Skeletal muscle tissue (tissue), 4 donors: ENCODE measurements around the gene AP4M1. TPM values are rescaled to one million over a fixed set of nuclear protein-coding genes. Genes with fewer than 3 reads are reported as not detected.

Experiments
- H3K27ac ChIP-seq: one replicate; pipeline ENCODE4 v1.7.0; 2013; ENCODE audit warnings: mild to moderate bottlenecking, low read depth, low read length, inconsistent platforms
- H3K27me3 ChIP-seq, 3 donors: one replicate each; pipeline ENCODE4 v1.7.0; 2013; ENCODE audit warnings: low read length in 3 of 3; ENCODE audit not compliant: control insufficient read depth in 3 of 3, insufficient read depth in 3 of 3
- H3K36me3 ChIP-seq, 3 donors: one replicate each; pipeline ENCODE4 v1.7.0; 2013; ENCODE audit warnings: low read length in 3 of 3; ENCODE audit not compliant: control insufficient read depth in 3 of 3, insufficient read depth in 3 of 3
- H3K4me1 ChIP-seq, 3 donors: one replicate each; pipeline ENCODE4 v1.7.0; 2013; ENCODE audit warnings: low read length in 3 of 3, mild to moderate bottlenecking in 3 of 3; ENCODE audit not compliant: control insufficient read depth in 3 of 3, insufficient read depth in 3 of 3
- H3K4me3 ChIP-seq, 3 donors: one replicate each; pipeline ENCODE4 v1.7.0; 2013; ENCODE audit warnings: low read length in 3 of 3
- H3K9ac ChIP-seq, 3 donors: one replicate each; pipeline ENCODE4 v1.7.0; 2013; ENCODE audit warnings: low read length in 3 of 3, mild to moderate bottlenecking in 3 of 3, moderate library complexity in 2 of 3, low read depth in 1 of 3
- H3K9me3 ChIP-seq, 3 donors: one replicate each; pipeline ENCODE4 v1.7.0; 2013; ENCODE audit warnings: low read length in 3 of 3; ENCODE audit not compliant: control insufficient read depth in 3 of 3
- total RNA-seq: library from RNA; depleted of rRNA; stranded (reverse); fragments of >200 nt; gene quantifications from one replicate; pipeline ENCODE4 v1.2.3, GENCODE V29; 2014
- donor health status: Osteomylitis.

The AP4M1 gene
- total RNA-seq, 1 donor from 2014 or later, result 20.9 TPM

- H3K9ac ChIP-seq, result peak overlapping the region in 1 of 3 donors; percentile 70
- peaks cover 23 to 32% (median 25%) of the 10 kb centered on the region in 3 donors for H3K4me1 ChIP-seq
- H3K27ac ChIP-seq, result peak overlapping the region; percentile 83
- H3K27me3 ChIP-seq, result no peaks in the 10 kb centered on the region
- no peak overlapping the region for H3K4me3 ChIP-seq
- H3K36me3 ChIP-seq, result peaks cover 7 to 16% (median 9%) of the 10 kb centered on the region in 3 donors
- no peaks in the 10 kb centered on the region for H3K9me3 ChIP-seq
Measured at GRCh38 chr7:100082978-100083377, 18.5 kb upstream of the AP4M1 start.

DNA sequence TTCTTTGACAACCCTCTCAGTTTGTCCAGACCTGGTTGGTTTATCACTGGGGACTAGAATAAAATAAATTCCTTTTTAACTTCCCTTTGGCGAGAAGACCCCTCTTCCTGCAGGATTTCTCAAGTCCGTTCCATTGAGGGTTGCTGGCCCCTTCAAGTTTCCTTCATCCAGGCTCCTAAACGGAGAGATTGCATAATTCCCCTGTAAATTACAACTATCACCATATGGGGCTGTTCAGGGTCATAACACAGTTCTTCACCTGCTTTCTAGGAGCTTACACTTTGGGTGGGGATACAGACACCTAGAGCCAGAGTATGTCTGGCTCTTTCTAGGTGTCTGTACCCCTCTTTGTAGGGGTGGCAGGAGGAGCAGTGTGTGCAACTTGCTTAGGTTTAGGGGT, 15.9 kb upstream of the AP4M1 start:
- Histone ChIP-seq H3K36me3 (peaks cover 3% of the 10 kb centered on the region in 3 donors), H3K27me3 (no peaks in the 10 kb centered on the region), H3K4me3 (no peak overlapping the region), H3K9ac (no peak overlapping the region), H3K4me1 (peaks cover 24 to 31% (median 25%) of the 10 kb centered on the region in 3 donors), H3K27ac (no peak overlapping the region), H3K9me3 (no peaks in the 10 kb centered on the region)

DNA sequence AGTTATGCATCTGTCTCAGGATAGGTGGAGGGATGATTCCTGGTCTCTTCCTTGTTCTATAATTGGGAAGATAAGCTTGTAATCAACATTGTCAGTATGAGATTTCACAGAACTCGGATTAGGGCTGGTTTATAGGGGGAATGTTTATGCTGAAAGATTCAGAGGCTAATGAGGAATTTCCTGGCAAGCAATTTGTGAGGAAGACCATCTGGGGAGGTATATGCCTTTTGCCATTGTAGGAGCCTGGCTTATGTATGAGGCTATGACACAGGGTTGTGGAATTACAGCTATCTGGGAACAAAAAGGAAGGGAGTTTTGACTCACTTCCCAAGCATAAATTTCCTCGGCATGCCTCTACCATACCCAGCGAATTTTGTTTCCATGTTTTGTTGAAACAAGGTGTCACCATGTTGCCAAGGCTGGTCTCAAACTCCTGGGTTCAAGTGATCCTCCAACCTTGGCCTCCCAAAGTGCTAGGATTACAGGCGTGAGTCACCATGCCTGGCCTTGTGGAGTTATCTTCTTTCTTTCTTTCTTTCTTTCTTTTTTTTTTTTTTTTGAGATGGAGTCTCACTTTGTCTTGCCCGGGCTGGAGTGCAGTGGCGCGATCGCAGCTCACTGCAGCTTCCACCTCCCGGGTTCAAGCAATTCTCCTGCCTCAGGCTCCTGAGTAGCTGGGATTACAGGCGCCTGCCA, 14.2 kb upstream of the AP4M1 start:
- peaks cover 19 to 20% (median 20%) of the 10 kb centered on the region in 3 donors for H3K36me3 ChIP-seq
- H3K9ac ChIP-seq, result no peak overlapping the region
- H3K27me3 ChIP-seq, result no peaks in the 10 kb centered on the region
- no peaks in the 10 kb centered on the region for H3K9me3 ChIP-seq
- peaks cover 20 to 25% (median 23%) of the 10 kb centered on the region in 3 donors for H3K4me1 ChIP-seq
- no peak overlapping the region for H3K27ac ChIP-seq
- no peak overlapping the region for H3K4me3 ChIP-seq

DNA sequence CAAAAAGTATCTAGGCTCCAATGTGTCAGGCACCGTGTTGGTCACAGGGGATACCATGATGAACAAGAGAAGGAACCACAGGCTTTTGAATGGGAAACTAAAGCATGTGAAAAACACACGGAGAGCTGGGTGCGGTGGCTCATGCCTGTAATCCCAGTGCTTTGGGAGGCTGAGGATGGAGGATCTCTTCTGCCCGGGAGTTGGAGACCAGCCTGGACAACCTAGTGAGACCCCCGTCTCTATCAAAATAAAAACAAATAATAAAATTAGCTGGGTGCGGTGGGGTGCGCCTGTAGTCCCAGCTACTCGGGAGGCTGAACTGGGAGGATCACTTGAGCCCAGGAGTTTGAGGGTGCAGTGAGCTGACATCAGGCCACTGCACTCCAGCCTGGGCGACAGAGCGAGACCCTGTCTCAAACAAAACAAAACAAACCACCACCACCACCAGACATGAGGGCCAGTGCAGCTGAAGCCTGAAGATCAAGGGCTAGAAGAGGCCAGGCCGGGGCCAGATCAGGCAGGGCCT, 13.3 kb upstream of the AP4M1 start:
- peaks cover 28 to 30% (median 30%) of the 10 kb centered on the region in 3 donors for H3K36me3 ChIP-seq
- peaks cover 15 to 20% (median 20%) of the 10 kb centered on the region in 3 donors for H3K4me1 ChIP-seq
- peak overlapping the region; percentile 73 for H3K27ac ChIP-seq
- no peaks in the 10 kb centered on the region for H3K9me3 ChIP-seq
- no peaks in the 10 kb centered on the region for H3K27me3 ChIP-seq
- peak overlapping the region; percentile 78 to 94 (median 88) for H3K9ac ChIP-seq
- H3K4me3 ChIP-seq, result peak overlapping the region; percentile 71 to 96 (median 93)

- peak within 1 kb of the TSS; percentile 78 to 94 (median 88) for H3K9ac ChIP-seq
- H3K4me1 ChIP-seq, result peaks cover 16 to 27% (median 26%) of the 10 kb centered on the region in 3 donors
- no peaks in the 10 kb centered on the region for H3K9me3 ChIP-seq
- H3K36me3 ChIP-seq, result peaks cover 34 to 37% (median 36%) of the 10 kb centered on the region in 3 donors
- peak within 1 kb of the TSS; percentile 73 for H3K27ac ChIP-seq
- peak within 1 kb of the TSS; percentile 93 to 96 (median 95) for H3K4me3 ChIP-seq
- no peaks in the 10 kb centered on the region for H3K27me3 ChIP-seq
Measured at GRCh38 chr7:100088621-100089457, 12.6 kb upstream of the AP4M1 start, which contains the start of gene COPS6. COPS6 (plus strand) TSS chr7:100088969; CDS start chr7:100088991, 22 bp downstream.

- H3K4me3 ChIP-seq, result peak overlapping the region; percentile 93 to 96 (median 95)
- peaks cover 39 to 44% (median 43%) of the 10 kb centered on the region in 3 donors for H3K36me3 ChIP-seq
- H3K4me1 ChIP-seq, result peaks cover 19 to 31% (median 27%) of the 10 kb centered on the region in 3 donors
- H3K27me3 ChIP-seq, result no peaks in the 10 kb centered on the region
- H3K9ac ChIP-seq, result peak overlapping the region; percentile 78 to 94 (median 88)
- no peaks in the 10 kb centered on the region for H3K9me3 ChIP-seq
- H3K27ac ChIP-seq, result peak overlapping the region; percentile 73
Measured at GRCh38 chr7:100089458-100090196, 11.8 kb upstream of the AP4M1 start.

DNA sequence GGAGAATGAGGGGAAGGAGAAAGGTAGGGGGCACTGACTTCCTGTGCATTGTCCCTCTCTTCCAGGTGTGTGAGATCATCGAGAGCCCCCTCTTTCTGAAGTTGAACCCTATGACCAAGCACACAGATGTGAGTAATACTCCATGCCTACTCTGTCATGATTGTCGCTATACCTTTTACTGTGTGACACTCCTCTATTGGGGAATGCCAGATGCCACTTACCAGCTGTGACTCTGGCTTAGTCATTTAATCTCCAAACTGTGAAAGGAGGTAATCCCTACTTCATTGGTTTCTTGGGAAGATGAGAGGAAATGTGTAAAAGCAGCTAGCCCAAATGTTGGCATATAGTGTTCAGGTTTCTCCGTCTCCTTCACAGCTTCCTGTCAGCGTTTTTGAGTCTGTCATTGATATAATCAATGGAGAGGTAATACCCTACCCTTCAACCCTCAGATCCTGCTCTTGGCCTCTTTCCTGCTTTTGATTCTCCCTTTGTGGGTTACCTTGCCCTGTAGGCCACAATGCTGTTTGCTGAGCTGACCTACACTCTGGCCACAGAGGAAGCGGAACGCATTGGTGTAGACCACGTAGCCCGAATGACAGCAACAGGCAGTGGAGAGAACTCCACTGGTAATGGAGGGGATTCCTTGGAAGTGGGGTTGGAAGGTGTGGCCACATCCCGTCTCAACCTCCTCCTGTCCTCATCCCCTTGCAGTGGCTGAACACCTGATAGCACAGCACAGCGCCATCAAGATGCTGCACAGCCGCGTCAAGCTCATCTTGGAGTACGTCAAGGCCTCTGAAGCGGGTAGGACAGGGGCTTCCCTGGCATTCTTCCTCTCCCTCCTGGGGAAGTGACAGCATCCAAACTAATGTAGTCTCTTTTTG, 10.7 kb upstream of the AP4M1 start:
- H3K4me1 ChIP-seq, result peaks cover 19 to 31% (median 27%) of the 10 kb centered on the region in 3 donors
- H3K27me3 ChIP-seq, result no peaks in the 10 kb centered on the region
- no peak overlapping the region for H3K9ac ChIP-seq
- H3K4me3 ChIP-seq, result no peak overlapping the region
- peaks cover 50 to 54% (median 52%) of the 10 kb centered on the region in 3 donors for H3K36me3 ChIP-seq
- H3K27ac ChIP-seq, result no peak overlapping the region
- no peaks in the 10 kb centered on the region for H3K9me3 ChIP-seq

DNA sequence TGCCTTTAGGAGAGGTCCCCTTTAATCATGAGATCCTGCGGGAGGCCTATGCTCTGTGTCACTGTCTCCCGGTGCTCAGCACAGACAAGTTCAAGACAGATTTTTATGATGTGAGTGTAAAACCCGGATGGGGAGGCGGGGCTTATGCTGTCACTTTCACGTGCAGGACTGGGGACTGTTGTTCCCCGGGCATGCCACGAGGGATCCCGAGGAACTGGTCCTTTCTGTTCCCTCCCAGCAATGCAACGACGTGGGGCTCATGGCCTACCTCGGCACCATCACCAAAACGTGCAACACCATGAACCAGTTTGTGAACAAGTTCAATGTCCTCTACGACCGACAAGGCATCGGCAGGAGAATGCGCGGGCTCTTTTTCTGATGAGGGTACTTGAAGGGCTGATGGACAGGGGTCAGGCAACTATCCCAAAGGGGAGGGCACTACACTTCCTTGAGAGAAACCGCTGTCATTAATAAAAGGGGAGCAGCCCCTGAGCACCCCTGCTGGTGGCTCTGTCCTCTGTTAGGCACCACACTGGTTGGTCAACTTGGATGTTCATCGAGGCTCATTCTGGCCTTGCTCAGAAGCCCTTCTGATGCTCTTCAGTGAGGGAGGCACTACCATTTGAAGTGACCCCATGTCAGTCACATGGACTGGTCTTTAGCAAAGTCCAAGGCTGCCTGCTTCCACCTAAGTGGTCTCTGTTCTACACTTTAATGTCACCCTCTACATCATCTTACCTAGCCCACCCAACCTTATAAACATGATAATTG, 9.8 kb upstream of the AP4M1 start:
- Histone ChIP-seq H3K9ac (no peak overlapping the region), H3K27ac (no peak overlapping the region), H3K27me3 (no peaks in the 10 kb centered on the region), H3K4me3 (no peak overlapping the region), H3K4me1 (peaks cover 19 to 31% (median 27%) of the 10 kb centered on the region in 3 donors), H3K36me3 (peaks cover 56 to 61% (median 59%) of the 10 kb centered on the region in 3 donors), H3K9me3 (no peaks in the 10 kb centered on the region)
